Tibial nerve (tissue), 4 donors: ENCODE results near the gene CCDC158.

ENCODE experiments used
- EP300 ChIP-seq, 2 donors: sonication (generic); formaldehyde crosslinking; IDR thresholded peaks; one replicate each; pipeline ENCODE4 v1.6.1; 2017; ENCODE audit warnings: antibody characterized with exemption in 2 of 2, mild to moderate bottlenecking in 1 of 2
- POLR2A ChIP-seq, 2 donors: fragments of 450-650 bp; IDR thresholded peaks; one replicate each; pipeline ENCODE4 v1.6.1; 2017; ENCODE audit warnings: antibody characterized with exemption in 2 of 2, mild to moderate bottlenecking in 2 of 2, moderate library complexity in 2 of 2
- TF ChIP-seq, protein P1 (sequence below), 5 experiments: fragments of 200-600 bp in 3 of 5; fragments of 450-650 bp in 2 of 5; sonication (generic) in 3 of 5; IDR thresholded peaks; one replicate each; pipeline ENCODE4 v1.5.1; 2016 to 2019; ENCODE audit warnings: antibody characterized with exemption in 5 of 5, mild to moderate bottlenecking in 3 of 5, moderate library complexity in 2 of 5

DNA sequence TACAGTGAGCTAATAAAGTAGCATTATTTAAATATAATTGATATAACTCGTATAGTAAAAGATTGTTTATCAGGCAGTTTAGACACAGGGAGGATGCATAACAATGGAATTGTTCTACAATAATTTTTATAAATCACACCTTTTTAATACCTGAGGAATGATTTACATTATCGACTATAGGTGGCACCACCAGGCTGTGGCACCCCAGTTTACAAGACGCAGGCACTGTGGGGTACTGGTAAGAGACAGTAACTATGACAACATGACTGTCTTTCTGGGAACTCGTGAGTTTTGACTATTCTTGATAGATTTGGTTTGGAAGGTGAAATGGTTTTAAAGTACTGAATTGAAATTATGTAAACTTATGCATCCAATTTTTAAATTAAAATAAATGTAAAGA, 141.5 kb downstream of the CCDC158 start:
- TF ChIP-seq POLR2A (IDR thresholded peaks at IDR 0.05) (no peak), EP300 (IDR thresholded peaks at IDR 0.05) (no peak)
- TF ChIP-seq, protein P1, sequence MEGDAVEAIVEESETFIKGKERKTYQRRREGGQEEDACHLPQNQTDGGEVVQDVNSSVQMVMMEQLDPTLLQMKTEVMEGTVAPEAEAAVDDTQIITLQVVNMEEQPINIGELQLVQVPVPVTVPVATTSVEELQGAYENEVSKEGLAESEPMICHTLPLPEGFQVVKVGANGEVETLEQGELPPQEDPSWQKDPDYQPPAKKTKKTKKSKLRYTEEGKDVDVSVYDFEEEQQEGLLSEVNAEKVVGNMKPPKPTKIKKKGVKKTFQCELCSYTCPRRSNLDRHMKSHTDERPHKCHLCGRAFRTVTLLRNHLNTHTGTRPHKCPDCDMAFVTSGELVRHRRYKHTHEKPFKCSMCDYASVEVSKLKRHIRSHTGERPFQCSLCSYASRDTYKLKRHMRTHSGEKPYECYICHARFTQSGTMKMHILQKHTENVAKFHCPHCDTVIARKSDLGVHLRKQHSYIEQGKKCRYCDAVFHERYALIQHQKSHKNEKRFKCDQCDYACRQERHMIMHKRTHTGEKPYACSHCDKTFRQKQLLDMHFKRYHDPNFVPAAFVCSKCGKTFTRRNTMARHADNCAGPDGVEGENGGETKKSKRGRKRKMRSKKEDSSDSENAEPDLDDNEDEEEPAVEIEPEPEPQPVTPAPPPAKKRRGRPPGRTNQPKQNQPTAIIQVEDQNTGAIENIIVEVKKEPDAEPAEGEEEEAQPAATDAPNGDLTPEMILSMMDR (IDR thresholded peaks at IDR 0.05): no peak
